KMS-11 (cell line): ENCODE measurements around the gene CDK5RAP2.

Source experiments
- H2AFZ ChIP-seq: fragments of 200-600 bp; sonication (generic); 2 replicates; pipeline ENCODE4 v1.6.1; 2016; ENCODE audit warnings: antibody characterized with exemption, mixed run types, low read depth
- H3K27ac ChIP-seq: fragments of 200-600 bp; sonication (generic); 2 replicates; pipeline ENCODE4 v1.6.1; 2016; ENCODE audit warnings: mild to moderate bottlenecking, mixed run types
- H3K27me3 ChIP-seq: fragments of 200-600 bp; sonication (generic); 2 replicates; pipeline ENCODE4 v1.6.1; 2017; ENCODE audit warnings: mild to moderate bottlenecking, low read depth, mixed run types, moderate library complexity; ENCODE audit not compliant: insufficient read depth
- H3K36me3 ChIP-seq: fragments of 200-600 bp; sonication (generic); 2 replicates; pipeline ENCODE4 v1.6.1; 2017; ENCODE audit warnings: mild to moderate bottlenecking, mixed run types; ENCODE audit not compliant: insufficient read depth
- H3K4me1 ChIP-seq: fragments of 200-600 bp; sonication (generic); 2 replicates; pipeline ENCODE4 v1.6.1; 2016; ENCODE audit warnings: mild to moderate bottlenecking, low read depth, mixed run types; ENCODE audit not compliant: poor library complexity, severe bottlenecking
- H3K4me2 ChIP-seq: fragments of 200-600 bp; sonication (generic); 2 replicates; pipeline ENCODE4 v1.7.0; 2016; ENCODE audit warnings: mild to moderate bottlenecking, mixed run types
- H3K4me3 ChIP-seq: fragments of 200-600 bp; sonication (generic); IDR thresholded peaks from 2 replicates; pipeline ENCODE4 v1.6.1; 2017; ENCODE audit warnings: low read depth, low read length, mixed read lengths; ENCODE audit not compliant: insufficient read depth
- H3K79me2 ChIP-seq: fragments of 200-600 bp; sonication (generic); 2 replicates; pipeline ENCODE4 v1.6.1; 2016; ENCODE audit warnings: low read depth, mixed run types; ENCODE audit not compliant: insufficient read depth
- H3K9ac ChIP-seq: fragments of 200-600 bp; sonication (generic); 2 replicates; pipeline ENCODE4 v1.6.1; 2016; ENCODE audit warnings: mild to moderate bottlenecking, mixed run types
- H4K20me1 ChIP-seq: fragments of 200-600 bp; sonication (generic); 2 replicates; pipeline ENCODE4 v1.6.1; 2016; ENCODE audit warnings: mild to moderate bottlenecking, mixed run types; ENCODE audit not compliant: insufficient read depth
- CTCF ChIP-seq: fragments of 200-600 bp; sonication (generic); conservative IDR thresholded peaks from 2 replicates; pipeline ENCODE4 v1.6.1; 2017; ENCODE audit warnings: low read depth, mild to moderate bottlenecking, antibody characterized with exemption, low read length, moderate library complexity, mixed read lengths

CDK5RAP2 gene

GRCh38 chr9:120395376-120395775, 184.6 kb downstream of the CDK5RAP2 start:
- Histone ChIP-seq H4K20me1 (no peaks in the 10 kb centered on the region), H3K4me3 (no peak overlapping the region), H3K36me3 (peaks cover 15% of the 10 kb centered on the region), H3K4me2 (no peak overlapping the region), H3K27ac (no peak overlapping the region), H2AFZ (no peak overlapping the region), H3K4me1 (peaks cover 5% of the 10 kb centered on the region), H3K9ac (no peak overlapping the region), H3K79me2 (no peaks in the 10 kb centered on the region), H3K27me3 (no peaks in the 10 kb centered on the region)
- TF ChIP-seq CTCF = no peak

GRCh38 chr9:120394058-120394669, 185.8 kb downstream of the CDK5RAP2 start:
- TF ChIP-seq CTCF = no peak
- Histone ChIP-seq H3K79me2 (no peaks in the 10 kb centered on the region), H3K9ac (no peak overlapping the region), H4K20me1 (no peaks in the 10 kb centered on the region), H3K4me3 (no peak overlapping the region), H3K4me1 (peaks cover 5% of the 10 kb centered on the region), H3K27me3 (no peaks in the 10 kb centered on the region), H3K4me2 (no peak overlapping the region), H3K27ac (no peak overlapping the region), H3K36me3 (peaks cover 10% of the 10 kb centered on the region), H2AFZ (no peak overlapping the region)

GRCh38 chr9:120393386-120394057, 186.4 kb downstream of the CDK5RAP2 start:
- H3K4me2 ChIP-seq = no peak overlapping the region
- H3K9ac ChIP-seq = no peak overlapping the region
- no peak overlapping the region for H3K27ac ChIP-seq
- no peak overlapping the region for H3K4me3 ChIP-seq
- peaks cover 5% of the 10 kb centered on the region for H3K4me1 ChIP-seq
- H2AFZ ChIP-seq = no peak overlapping the region
- no peaks in the 10 kb centered on the region for H3K79me2 ChIP-seq
- H4K20me1 ChIP-seq = no peaks in the 10 kb centered on the region
- H3K27me3 ChIP-seq = no peaks in the 10 kb centered on the region
- peaks cover 10% of the 10 kb centered on the region for H3K36me3 ChIP-seq
- TF ChIP-seq CTCF = no peak

- no peak overlapping the region for H3K4me2 ChIP-seq
These were observed 187.3 kb downstream of the CDK5RAP2 start for GRCh38 chr9:120392711-120393110.

More at GRCh38 chr9:120392711-120393110, 187.3 kb downstream of the CDK5RAP2 start:
- no peak overlapping the region for H3K4me3 ChIP-seq
- H3K79me2 ChIP-seq = no peaks in the 10 kb centered on the region
- H3K4me1 ChIP-seq = peaks cover 2% of the 10 kb centered on the region
- H3K27me3 ChIP-seq = no peaks in the 10 kb centered on the region
- no peak overlapping the region for H2AFZ ChIP-seq
- no peaks in the 10 kb centered on the region for H4K20me1 ChIP-seq
- H3K36me3 ChIP-seq = peaks cover 10% of the 10 kb centered on the region
- no peak overlapping the region for H3K9ac ChIP-seq
- H3K27ac ChIP-seq = no peak overlapping the region
- no peak for TF ChIP-seq CTCF
